Esophagus muscularis mucosa (tissue), 4 donors: ENCODE data around the gene ANAPC7. TPM values are rescaled to one million over a fixed set of nuclear protein-coding genes. Genes with fewer than 3 reads are reported as not detected.

Experiments used
- DNase-seq: peaks from one replicate; pipeline ENCODE4 v3.0.0-alpha.2; 2017; ENCODE audit errors: extremely low spot score
- H3K27ac ChIP-seq, 4 donors: fragments of 200-600 bp; sonication (generic); replicated peaks in 1 of 4; 1 replicate in 3 of 4; 2 replicates in 1 of 4; pipeline ENCODE4 v1.5.1; 2016 to 2019; ENCODE audit warnings: mild to moderate bottlenecking in 1 of 4
- H3K27me3 ChIP-seq, 4 donors: fragments of 200-600 bp; sonication (generic); one replicate each; pipeline versions ENCODE4 v1.5.1 to v1.6.0; 2016 to 2019
- H3K36me3 ChIP-seq, 4 donors: fragments of 200-600 bp; sonication (generic); one replicate each; pipeline ENCODE4 v1.5.1; 2016 to 2019
- H3K4me1 ChIP-seq, 4 donors: fragments of 200-600 bp; sonication (generic); one replicate each; pipeline ENCODE4 v1.5.1; 2016 to 2019
- H3K4me3 ChIP-seq, 4 donors: fragments of 200-600 bp; sonication (generic); 1 replicate in 2 of 4; 2 replicates in 2 of 4; pipeline ENCODE4 v1.5.1; 2016 to 2019; ENCODE audit warnings: mild to moderate bottlenecking in 4 of 4, moderate library complexity in 1 of 4
- H3K9me3 ChIP-seq, 4 donors: fragments of 200-600 bp; sonication (generic); 1 replicate in 3 of 4; 2 replicates in 1 of 4; pipeline ENCODE4 v1.5.1; 2016 to 2019
- EP300 ChIP-seq: sonication (generic); formaldehyde crosslinking; IDR thresholded peaks from one replicate; pipeline ENCODE4 v1.6.1; 2017; ENCODE audit warnings: antibody characterized with exemption
- POLR2A ChIP-seq: fragments of 450-650 bp; IDR thresholded peaks from one replicate; pipeline ENCODE4 v1.6.1; 2017; ENCODE audit warnings: antibody characterized with exemption, moderate library complexity, mild to moderate bottlenecking, low read depth
- POLR2AphosphoS5 ChIP-seq, 2 donors: sonication (generic); formaldehyde crosslinking; IDR thresholded peaks; one replicate each; pipeline ENCODE4 v1.6.1; 2017; ENCODE audit warnings: antibody characterized with exemption in 2 of 2
- WGBS: methylation state at CpG from one replicate; pipeline ENCODE4 v1.1.5; 2018; 5-methylcytosine and 5-hydroxymethylcytosine counted together
- intact Hi-C: fragments of 100-400 bp; cut with DNase I; formaldehyde crosslinking; loops from one replicate; pipeline ENCODE4 v1.15.1; 2023
- total RNA-seq, 4 donors: library from RNA; depleted of rRNA; stranded (reverse); fragments of >200 nt; gene quantifications; one replicate each; pipeline versions ENCODE4 v1.1.0 to v1.2.1, GENCODE V29; 2016
- TF ChIP-seq, protein P1 (sequence below), 3 experiments: fragments of 200-600 bp in 2 of 3; fragments of 450-650 bp in 1 of 3; sonication (generic) in 2 of 3; IDR thresholded peaks; one replicate each; pipeline ENCODE4 v1.5.1; 2017 to 2019; ENCODE audit warnings: antibody characterized with exemption in 3 of 3, mild to moderate bottlenecking in 2 of 3, moderate library complexity in 1 of 3

ANAPC7 gene
- total RNA-seq, 4 donors from 2014 or later = 32.5 to 35.0 (median 33.2) TPM

GRCh38 chr12:110354172-110354780 is 49.2 kb downstream of the ANAPC7 start:
- DNase-seq = no peak
- WGBS = 66% methylated on average over 7 of the region's 7 CpGs
- no peak overlapping the region for H3K27ac ChIP-seq
- H3K27me3 ChIP-seq = no peaks in the 10 kb centered on the region
- H3K36me3 ChIP-seq = peaks cover 0 to 25% (median 23%) of the 10 kb centered on the region in 4 donors
- TF ChIP-seq POLR2A (no peak), EP300 (no peak), POLR2AphosphoS5 (IDR thresholded peaks at IDR 0.05) (no peak)
- TF ChIP-seq, protein P1, sequence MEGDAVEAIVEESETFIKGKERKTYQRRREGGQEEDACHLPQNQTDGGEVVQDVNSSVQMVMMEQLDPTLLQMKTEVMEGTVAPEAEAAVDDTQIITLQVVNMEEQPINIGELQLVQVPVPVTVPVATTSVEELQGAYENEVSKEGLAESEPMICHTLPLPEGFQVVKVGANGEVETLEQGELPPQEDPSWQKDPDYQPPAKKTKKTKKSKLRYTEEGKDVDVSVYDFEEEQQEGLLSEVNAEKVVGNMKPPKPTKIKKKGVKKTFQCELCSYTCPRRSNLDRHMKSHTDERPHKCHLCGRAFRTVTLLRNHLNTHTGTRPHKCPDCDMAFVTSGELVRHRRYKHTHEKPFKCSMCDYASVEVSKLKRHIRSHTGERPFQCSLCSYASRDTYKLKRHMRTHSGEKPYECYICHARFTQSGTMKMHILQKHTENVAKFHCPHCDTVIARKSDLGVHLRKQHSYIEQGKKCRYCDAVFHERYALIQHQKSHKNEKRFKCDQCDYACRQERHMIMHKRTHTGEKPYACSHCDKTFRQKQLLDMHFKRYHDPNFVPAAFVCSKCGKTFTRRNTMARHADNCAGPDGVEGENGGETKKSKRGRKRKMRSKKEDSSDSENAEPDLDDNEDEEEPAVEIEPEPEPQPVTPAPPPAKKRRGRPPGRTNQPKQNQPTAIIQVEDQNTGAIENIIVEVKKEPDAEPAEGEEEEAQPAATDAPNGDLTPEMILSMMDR (IDR thresholded peaks at IDR 0.05) = no peak
- peaks cover 0 to 5% (median 0%) of the 10 kb centered on the region in 4 donors for H3K4me1 ChIP-seq
- H3K9me3 ChIP-seq = no peaks in the 10 kb centered on the region
- intact Hi-C loops = no loop called here
- no peak overlapping the region for H3K4me3 ChIP-seq

- DNase-seq = no peak
These were observed 50.1 kb downstream of the ANAPC7 start for GRCh38 chr12:110353211-110353965.

GRCh38 chr12:110352401-110352800 is 51.1 kb downstream of the ANAPC7 start:
- Histone ChIP-seq H3K4me3 (no peak overlapping the region), H3K9me3 (no peaks in the 10 kb centered on the region), H3K36me3 (peaks cover 12 to 44% (median 42%) of the 10 kb centered on the region in 4 donors), H3K4me1 (peaks cover 0 to 10% (median 0%) of the 10 kb centered on the region in 4 donors), H3K27ac (no peak overlapping the region), H3K27me3 (no peaks in the 10 kb centered on the region)
- DNase-seq = no peak
- 80% methylated on average over 3 of the region's 3 CpGs for whole genome bisulfite sequencing
- intact Hi-C loops = no loop called here
- TF ChIP-seq POLR2A (no peak), EP300 (no peak), POLR2AphosphoS5 (IDR thresholded peaks at IDR 0.05) (no peak)
- TF ChIP-seq, protein P1 (IDR thresholded peaks at IDR 0.05) = no peak

More at GRCh38 chr12:110353211-110353965, 50.1 kb downstream of the ANAPC7 start:
- Histone ChIP-seq H3K9me3 (no peaks in the 10 kb centered on the region), H3K4me3 (no peak overlapping the region), H3K27me3 (no peaks in the 10 kb centered on the region), H3K36me3 (peaks cover 4 to 34% (median 32%) of the 10 kb centered on the region in 4 donors), H3K27ac (no peak overlapping the region), H3K4me1 (peaks cover 0 to 10% (median 0%) of the 10 kb centered on the region in 4 donors)
- TF ChIP-seq, protein P1 (IDR thresholded peaks at IDR 0.05) = no peak
- TF ChIP-seq EP300 = no peak
- no peak for TF ChIP-seq POLR2AphosphoS5 (IDR thresholded peaks at IDR 0.05)
- no peak for TF ChIP-seq POLR2A
- intact Hi-C loops = no loop called here
- WGBS = 85% methylated on average over 13 of the region's 13 CpGs

- no peaks in the 10 kb centered on the region for H3K9me3 ChIP-seq
- H3K4me1 ChIP-seq = peaks cover 0 to 13% (median 3%) of the 10 kb centered on the region in 4 donors
- intact Hi-C loops = no loop called here
- DNase-seq = no peak
- no peak for TF ChIP-seq POLR2AphosphoS5 (IDR thresholded peaks at IDR 0.05)
- no peak for TF ChIP-seq POLR2A
- TF ChIP-seq EP300 = no peak
- TF ChIP-seq, protein P1 (IDR thresholded peaks at IDR 0.05) = no peak
- H3K4me3 ChIP-seq = no peak overlapping the region
- peaks cover 20 to 57% (median 55%) of the 10 kb centered on the region in 4 donors for H3K36me3 ChIP-seq
- H3K27ac ChIP-seq = no peak overlapping the region
- WGBS = 89% methylated on average over 5 of the region's 8 CpGs
- H3K27me3 ChIP-seq = no peaks in the 10 kb centered on the region
These were observed 52.4 kb downstream of the ANAPC7 start for GRCh38 chr12:110351119-110351518.
